Stimulated activated CD8-positive, alpha-beta memory T cell treated with anti-CD3 and anti-CD28 coated beads, Interleukin-2, amount 100 ng/mL, for 48 hours (primary cell): ENCODE results near the gene YIPF4.
"Not testable (repeated sequence)": the region's sequence is repeated elsewhere in the genome, so short reads cannot be mapped to it uniquely, and the experiment has no call there.

Source experiments
- DNase-seq, 2 donors: peaks; one replicate each; pipeline ENCODE4 v3.0.0-alpha.2; 2020; ENCODE audit warnings: low read depth in 2 of 2

Gene YIPF4

DNA sequence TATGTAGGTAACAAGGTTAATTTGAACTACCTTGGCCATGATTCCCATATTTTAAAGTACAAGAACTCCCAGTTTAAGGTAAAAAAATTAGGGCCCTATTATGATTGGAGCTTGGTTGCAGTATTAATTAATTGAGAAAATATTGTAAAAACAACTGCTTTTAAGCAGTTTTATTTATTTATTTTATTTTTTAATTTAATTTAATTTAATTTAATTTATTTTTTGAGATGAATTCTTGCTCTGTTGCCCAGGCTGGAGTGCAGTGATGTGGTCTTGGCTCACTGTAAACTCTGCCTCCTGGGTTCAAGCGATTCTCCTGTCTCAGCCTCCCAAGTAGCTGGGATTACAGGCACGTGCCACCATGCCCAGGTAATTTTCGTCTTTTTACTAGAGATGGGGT, 88.0 kb downstream of the YIPF4 start:
- DNase-seq, result not testable (repeated sequence)
